Endothelial cell of umbilical vein (primary cell): ENCODE measurements around the gene EHD3.

Source experiments
- CTCF ChIP-seq, 2 donors: IDR thresholded peaks; 1 replicate in 1 of 2; 2 replicates in 1 of 2; pipeline ENCODE4 v1.5.1; 2011; ENCODE audit warnings: low read length in 2 of 2, mild to moderate bottlenecking in 2 of 2, moderate library complexity in 2 of 2, control low read depth in 1 of 2, inconsistent platforms in 1 of 2, low read depth in 1 of 2; ENCODE audit not compliant: insufficient read depth in 1 of 2; ENCODE audit errors: extremely low read depth in 1 of 2
- EZH2 ChIP-seq: IDR thresholded peaks from 2 replicates; pipeline ENCODE4 v1.6.1; 2012; ENCODE audit warnings: borderline replicate concordance, low read depth, mild to moderate bottlenecking, moderate library complexity, low read length, inconsistent platforms; ENCODE audit not compliant: severe bottlenecking
- GATA2 ChIP-seq: IDR thresholded peaks from 2 replicates; pipeline ENCODE4 v1.7.0; 2011; ENCODE audit warnings: low read depth, mild to moderate bottlenecking, moderate library complexity, mixed read lengths, low read length; ENCODE audit not compliant: insufficient read length, insufficient read depth
- POLR2A ChIP-seq: IDR thresholded peaks from 2 replicates; pipeline ENCODE4 v1.6.1; 2012; ENCODE audit warnings: low read depth, mild to moderate bottlenecking, control low read depth, low read length
- POLR2AphosphoS5 ChIP-seq: IDR thresholded peaks from 2 replicates; pipeline ENCODE4 v1.6.1; 2012; ENCODE audit warnings: low read depth, mild to moderate bottlenecking, control low read depth, low read length, moderate library complexity; ENCODE audit not compliant: insufficient read depth

- no peak for TF ChIP-seq EZH2
- TF ChIP-seq POLR2A: no peak
- no peak for TF ChIP-seq POLR2AphosphoS5
- no peak for TF ChIP-seq CTCF (IDR thresholded peaks at IDR 0.05; ENCODE audit: extremely low read depth in 1 of 2, insufficient read depth in 1 of 2, low read depth in 1 of 2, low read length in 2 of 2)
- TF ChIP-seq GATA2: no peak
These were observed 16.3 kb upstream of the EHD3 start, which contains the start of gene CAPN14 for GRCh38 chr2:31217465-31218200.
